SKM-1 (cell line): ENCODE data around the gene THAP3.

Source experiments
- DNase-seq: peaks from one replicate; lab custom pipeline; 2025; ENCODE audit not compliant: unreplicated experiment; lab: John Stamatoyannopoulos, UW

The THAP3 gene

DNA sequence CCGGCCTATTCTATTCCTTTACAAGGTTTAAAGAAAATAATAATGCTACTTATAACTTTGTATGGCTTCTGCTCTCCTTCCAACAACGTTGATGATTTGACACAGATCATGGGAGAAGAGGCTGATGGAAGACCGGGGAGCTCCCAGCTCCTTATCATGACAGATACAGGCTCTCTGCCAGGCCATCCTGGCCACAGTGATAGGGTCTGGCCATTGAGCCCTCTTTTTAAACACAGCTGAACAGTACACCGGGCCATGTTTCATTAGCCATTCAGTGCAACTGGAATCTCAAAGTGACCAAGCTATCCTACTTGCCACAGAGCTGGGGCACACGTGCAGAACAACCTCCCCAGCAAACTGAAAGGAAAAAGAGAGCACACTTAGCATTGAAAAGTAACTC lies 42.0 kb downstream of the THAP3 start:
- no peak for DNase-seq

DNA sequence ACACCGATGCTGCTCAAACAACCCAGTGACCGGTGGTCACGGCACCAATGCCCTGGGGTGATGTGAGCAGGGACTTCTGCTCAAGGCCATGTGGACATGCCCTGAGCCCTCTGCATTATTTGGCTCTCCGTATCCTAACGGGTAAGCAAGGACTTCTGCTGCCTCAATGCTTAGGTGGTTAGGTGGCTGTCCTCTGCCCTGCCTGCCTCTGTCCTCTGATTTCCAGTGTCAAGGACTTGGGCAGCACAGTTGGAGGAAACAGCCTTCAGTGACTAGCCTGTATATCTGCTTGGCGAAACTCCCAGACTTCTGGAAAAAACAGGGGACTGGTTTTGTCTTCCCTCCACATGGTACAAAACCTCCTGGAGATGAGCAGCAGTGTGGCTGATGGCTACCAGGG lies 42.5 kb downstream of the THAP3 start:
- DNase-seq: no peak

DNA sequence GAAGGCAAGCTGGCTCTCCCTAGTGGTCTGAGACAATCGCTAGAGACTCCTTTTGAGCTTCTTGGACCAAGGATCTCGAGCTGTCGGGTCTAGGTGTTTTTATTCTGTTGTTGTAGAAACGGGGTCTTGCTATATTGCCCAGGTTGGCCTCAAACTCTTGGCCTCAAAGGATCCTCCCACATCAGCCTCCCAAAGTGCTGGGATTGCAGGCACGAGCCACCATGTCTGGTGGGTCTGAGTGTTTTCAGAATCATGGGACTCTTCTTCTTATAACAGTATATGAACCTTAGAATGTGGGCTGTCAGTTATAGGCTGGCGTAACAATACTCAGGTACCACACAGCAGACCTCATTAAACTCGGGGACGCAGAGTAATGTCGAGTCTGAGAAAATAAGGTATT lies 43.8 kb downstream of the THAP3 start:
- no peak for DNase-seq

DNA sequence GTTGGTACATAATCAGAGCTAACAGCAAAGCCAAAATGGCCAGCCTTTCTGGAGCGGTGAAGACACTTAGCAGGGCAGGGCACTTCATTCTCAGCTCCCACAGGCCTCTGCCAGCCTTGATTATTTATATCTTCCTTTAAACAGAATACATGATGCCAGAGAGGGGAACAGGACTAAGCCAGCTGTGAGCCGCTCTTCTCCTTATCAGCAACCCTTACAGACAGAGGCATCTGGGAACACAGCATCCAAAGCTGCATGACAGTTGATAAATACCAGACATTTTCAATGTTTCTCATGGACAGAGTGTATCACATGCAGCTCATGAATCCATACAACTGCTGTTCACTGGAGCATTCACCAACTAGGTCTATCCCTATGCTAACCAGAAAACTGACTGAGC lies 47.9 kb downstream of the THAP3 start:
- no peak for DNase-seq

DNA sequence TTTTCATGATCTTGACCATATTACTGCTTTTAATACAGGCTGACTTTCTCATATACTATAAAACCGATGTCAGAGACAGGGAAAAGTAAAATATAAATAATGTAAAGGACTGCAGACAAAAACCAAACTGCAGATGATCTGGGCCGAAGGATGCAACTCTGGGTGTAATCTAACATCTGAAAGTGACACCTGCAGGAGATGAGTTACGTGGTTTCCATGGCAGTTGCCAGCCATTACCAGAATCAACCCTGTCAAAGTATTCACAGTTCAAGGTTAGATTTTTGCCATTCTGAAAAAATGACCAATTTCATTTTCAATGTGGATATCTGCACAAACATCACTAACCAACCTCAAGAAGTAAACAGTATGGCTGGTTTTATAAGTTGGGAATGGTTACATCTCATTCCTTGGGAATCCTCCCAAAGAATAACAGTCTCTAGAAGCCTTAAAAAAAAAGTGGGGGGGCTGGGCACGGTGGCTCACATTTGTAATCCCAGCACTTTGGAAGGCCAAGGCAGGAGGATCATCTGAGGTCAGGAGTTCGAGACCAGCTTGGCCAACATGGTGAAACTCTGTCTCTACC lies 49.2 kb downstream of the THAP3 start:
- DNase-seq: no peak

DNA sequence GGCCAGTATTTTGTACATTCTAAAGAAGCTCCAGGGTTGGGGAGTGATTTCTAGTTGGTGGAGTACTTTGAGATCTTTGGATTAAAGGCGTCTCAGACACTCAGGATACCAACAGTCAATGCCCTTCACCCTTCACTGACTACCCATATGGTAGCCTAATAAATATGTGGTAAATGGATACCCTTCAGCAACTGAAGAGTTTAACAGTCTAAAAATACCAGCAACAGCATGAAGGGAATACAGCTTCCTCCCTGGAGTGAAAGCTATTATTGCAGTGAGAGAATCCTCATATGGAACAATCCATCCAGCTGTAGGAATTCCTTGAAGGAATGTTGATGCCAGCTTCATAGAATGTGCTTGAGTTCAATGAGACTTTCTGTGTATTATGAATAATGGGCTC lies 50.1 kb downstream of the THAP3 start:
- DNase-seq: no peak

DNA sequence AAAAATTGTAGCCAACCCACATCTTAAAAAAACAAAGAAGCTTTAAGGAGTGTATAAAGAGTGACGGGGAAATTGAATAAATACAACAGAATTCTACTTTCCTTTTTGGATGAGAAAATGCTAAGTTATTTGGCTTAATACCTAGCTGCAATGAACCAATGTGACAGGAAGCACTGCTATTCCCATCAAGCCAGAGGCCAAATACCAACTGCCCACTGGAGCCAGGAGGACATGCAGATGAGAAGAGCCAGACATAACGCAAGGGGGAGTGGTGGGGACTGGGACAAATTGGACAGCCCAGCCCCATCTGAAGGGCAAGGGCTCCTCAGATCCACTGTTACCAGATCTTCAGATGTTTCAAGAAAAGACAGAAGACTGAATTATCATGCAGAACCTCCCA lies 51.3 kb downstream of the THAP3 start:
- DNase-seq: no peak
